AG09319 (cell line): ENCODE measurements around the gene UNC5B.

ENCODE experiments used
- DNase-seq: peaks from one replicate; pipeline ENCODE4 v3.0.0-alpha.2; 2010; ENCODE audit warnings: low read depth; ENCODE audit errors: extremely low read depth
- CTCF ChIP-seq: IDR thresholded peaks from 2 replicates; pipeline ENCODE4 v1.5.1; 2011; ENCODE audit warnings: low read depth, mild to moderate bottlenecking, inconsistent platforms, low read length, moderate library complexity

The UNC5B gene

GRCh38 chr10:71319800-71320392 lies 107.5 kb downstream of the UNC5B start:
- no peak for TF ChIP-seq CTCF
- no peak for DNase-seq

GRCh38 chr10:71320592-71320991 lies 108.2 kb downstream of the UNC5B start:
- no peak for DNase-seq
- no peak for TF ChIP-seq CTCF

- no peak for TF ChIP-seq CTCF
- no peak for DNase-seq
These were observed 109.0 kb downstream of the UNC5B start for GRCh38 chr10:71321386-71321785.

GRCh38 chr10:71323407-71323806 lies 111.0 kb downstream of the UNC5B start:
- DNase-seq = no peak
- TF ChIP-seq CTCF = no peak

GRCh38 chr10:71324743-71325142 lies 112.4 kb downstream of the UNC5B start:
- no peak for DNase-seq
- TF ChIP-seq CTCF = no peak

GRCh38 chr10:71325267-71325666 lies 112.9 kb downstream of the UNC5B start:
- no peak for TF ChIP-seq CTCF
- no peak for DNase-seq

- no peak for TF ChIP-seq CTCF
- no peak for DNase-seq
These were observed 114.1 kb downstream of the UNC5B start for GRCh38 chr10:71326464-71326881.
